ENCODE measurements around the gene TRIM66.

DNA sequence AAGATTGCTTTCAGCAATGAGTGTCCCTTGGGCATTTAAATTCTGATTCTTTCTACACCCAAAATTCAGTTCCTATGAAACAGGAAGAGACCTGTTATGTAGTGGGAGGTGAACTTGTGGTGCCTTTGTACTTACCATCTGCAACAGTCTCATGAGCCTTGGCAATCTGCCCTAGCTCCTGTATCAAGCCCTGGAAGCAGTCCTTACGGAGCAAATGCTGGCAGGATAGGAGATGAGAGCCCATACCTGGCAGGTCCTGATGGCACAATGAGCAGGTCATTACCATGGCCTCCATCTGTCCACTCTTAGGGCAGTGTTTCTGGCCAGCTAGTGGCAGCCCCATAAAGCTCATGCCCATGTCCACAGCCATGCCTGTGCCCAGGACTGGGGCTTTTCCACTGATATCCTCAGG is 10.8 kb downstream of the TRIM66 start:
- no peak for TF ChIP-seq EP300 (IDR thresholded peaks at IDR 0.05)
- no peak for TF ChIP-seq POLR2A (IDR thresholded peaks at IDR 0.05; ENCODE audit: low read depth)
- TF ChIP-seq, protein P1, sequence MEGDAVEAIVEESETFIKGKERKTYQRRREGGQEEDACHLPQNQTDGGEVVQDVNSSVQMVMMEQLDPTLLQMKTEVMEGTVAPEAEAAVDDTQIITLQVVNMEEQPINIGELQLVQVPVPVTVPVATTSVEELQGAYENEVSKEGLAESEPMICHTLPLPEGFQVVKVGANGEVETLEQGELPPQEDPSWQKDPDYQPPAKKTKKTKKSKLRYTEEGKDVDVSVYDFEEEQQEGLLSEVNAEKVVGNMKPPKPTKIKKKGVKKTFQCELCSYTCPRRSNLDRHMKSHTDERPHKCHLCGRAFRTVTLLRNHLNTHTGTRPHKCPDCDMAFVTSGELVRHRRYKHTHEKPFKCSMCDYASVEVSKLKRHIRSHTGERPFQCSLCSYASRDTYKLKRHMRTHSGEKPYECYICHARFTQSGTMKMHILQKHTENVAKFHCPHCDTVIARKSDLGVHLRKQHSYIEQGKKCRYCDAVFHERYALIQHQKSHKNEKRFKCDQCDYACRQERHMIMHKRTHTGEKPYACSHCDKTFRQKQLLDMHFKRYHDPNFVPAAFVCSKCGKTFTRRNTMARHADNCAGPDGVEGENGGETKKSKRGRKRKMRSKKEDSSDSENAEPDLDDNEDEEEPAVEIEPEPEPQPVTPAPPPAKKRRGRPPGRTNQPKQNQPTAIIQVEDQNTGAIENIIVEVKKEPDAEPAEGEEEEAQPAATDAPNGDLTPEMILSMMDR (IDR thresholded peaks at IDR 0.05), result no peak
